GM06990 (cell line): ENCODE measurements around the gene GAS2L3.

Experiments
- DNase-seq: peaks from one replicate; pipeline ENCODE4 v3.0.0-alpha.2; 2011; ENCODE audit not compliant: insufficient read length; ENCODE audit errors: extremely low read depth
- H3K27me3 ChIP-seq: replicated peaks from 2 replicates; pipeline ENCODE4 v1.6.0; 2011; ENCODE audit warnings: low read length; ENCODE audit not compliant: control insufficient read depth, insufficient read depth
- H3K36me3 ChIP-seq: 2 replicates; pipeline ENCODE4 v1.5.1; 2011; ENCODE audit warnings: low read length; ENCODE audit not compliant: control insufficient read depth, insufficient read depth
- H3K4me3 ChIP-seq: replicated peaks from 2 replicates; pipeline ENCODE4 v1.5.1; 2011; ENCODE audit warnings: low read depth, mild to moderate bottlenecking, control low read depth, low read length
- CTCF ChIP-seq: IDR thresholded peaks from 2 replicates; pipeline ENCODE4 v1.5.1; 2011; ENCODE audit warnings: low read length, control low read depth, mild to moderate bottlenecking, inconsistent platforms; ENCODE audit not compliant: insufficient read depth, poor library complexity, severe bottlenecking

Gene GAS2L3

GRCh38 chr12:100573292-100574186, at the start of gene GAS2L3:
TSS of gene GAS2L3 (plus strand) at chr12:100573684. CDS start at chr12:100594905, 21,221 bp downstream.
- DNase-seq = peak; percentile 84
- H3K27me3 ChIP-seq = no peaks in the 10 kb centered on the region
- TF ChIP-seq CTCF = no peak
- H3K36me3 ChIP-seq = no peaks in the 10 kb centered on the region
- H3K4me3 ChIP-seq = peak within 1 kb of the TSS; percentile 84

- H3K36me3 ChIP-seq = no peaks in the 10 kb centered on the region
- no peaks in the 10 kb centered on the region for H3K27me3 ChIP-seq
- DNase-seq = no peak
- H3K4me3 ChIP-seq = no peak overlapping the region
- no peak for TF ChIP-seq CTCF
Measured at GRCh38 chr12:100528034-100528433, 45.5 kb upstream of the GAS2L3 start.

- TF ChIP-seq CTCF = no peak
- Histone ChIP-seq H3K4me3 (no peak overlapping the region), H3K36me3 (no peaks in the 10 kb centered on the region), H3K27me3 (no peaks in the 10 kb centered on the region)
- DNase-seq = no peak
Measured at GRCh38 chr12:100528471-100529127, 44.9 kb upstream of the GAS2L3 start.

GRCh38 chr12:100529756-100530350, 43.6 kb upstream of the GAS2L3 start:
- Histone ChIP-seq H3K36me3 (no peaks in the 10 kb centered on the region), H3K27me3 (no peaks in the 10 kb centered on the region), H3K4me3 (no peak overlapping the region)
- TF ChIP-seq CTCF = no peak
- no peak for DNase-seq

- Histone ChIP-seq H3K36me3 (no peaks in the 10 kb centered on the region), H3K4me3 (no peak overlapping the region), H3K27me3 (no peaks in the 10 kb centered on the region)
- DNase-seq = no peak
- TF ChIP-seq CTCF = no peak
Measured at GRCh38 chr12:100533376-100533775, 40.1 kb upstream of the GAS2L3 start.
